ENCODE measurements around the gene CMTM1. TPM values are rescaled to one million over a fixed set of nuclear protein-coding genes. Genes with fewer than 3 reads are reported as not detected.

Gene CMTM1
- total RNA-seq, 1 experiment from 2014 or later = 7.1 TPM

GRCh38 chr16:66528294-66528693 is 37.9 kb upstream of the CMTM1 start:
- ChIA-PET POLR2A (interaction anchor here (0.7 kb wide), 1 partner anchor 706 kb away, joined by 3 read pairs; no protein-coding TSS in a partner anchor), CTCF (no interaction called here)
- in situ Hi-C loops (cut with HindIII; ENCODE audit: low pct_unique_long_range_greater_than_20kb, low sequenced_read_pairs) (no loop called here), intact Hi-C loops (cut with micrococcal nuclease; ENCODE audit: unreplicated experiment) (no loop called here)
- Histone ChIP-seq H3K9me3 (ENCODE audit: control insufficient read depth, insufficient read depth, low read depth, low read length) (no peaks in the 10 kb centered on the region), H3K4me1 (ENCODE audit: control insufficient read depth, insufficient read depth, low read length) (no peaks in the 10 kb centered on the region), H3K36me3 (ENCODE audit: control insufficient read depth, insufficient read depth, low read length) (no peaks in the 10 kb centered on the region), H3K27ac (ENCODE audit: low read length) (no peak overlapping the region), H3K4me3 (ENCODE audit: low read depth in 2 of 2, low read length in 2 of 2) (no peak overlapping the region), H3K27me3 (ENCODE audit: control insufficient read depth, insufficient read depth, low read length) (no peaks in the 10 kb centered on the region)
- no peak for ATAC-seq
- DNase-seq (ENCODE audit: low read depth, low spot score) = no peak
- no TSS peak for BruUV-seq (replicated peaks)
- no peak for TF ChIP-seq POLR2AphosphoS5 (IDR thresholded peaks at IDR 0.05; ENCODE audit: low read depth, low read length)
- no peak for TF ChIP-seq CTCF (IDR thresholded peaks at IDR 0.05)
- TF ChIP-seq, protein P1, sequence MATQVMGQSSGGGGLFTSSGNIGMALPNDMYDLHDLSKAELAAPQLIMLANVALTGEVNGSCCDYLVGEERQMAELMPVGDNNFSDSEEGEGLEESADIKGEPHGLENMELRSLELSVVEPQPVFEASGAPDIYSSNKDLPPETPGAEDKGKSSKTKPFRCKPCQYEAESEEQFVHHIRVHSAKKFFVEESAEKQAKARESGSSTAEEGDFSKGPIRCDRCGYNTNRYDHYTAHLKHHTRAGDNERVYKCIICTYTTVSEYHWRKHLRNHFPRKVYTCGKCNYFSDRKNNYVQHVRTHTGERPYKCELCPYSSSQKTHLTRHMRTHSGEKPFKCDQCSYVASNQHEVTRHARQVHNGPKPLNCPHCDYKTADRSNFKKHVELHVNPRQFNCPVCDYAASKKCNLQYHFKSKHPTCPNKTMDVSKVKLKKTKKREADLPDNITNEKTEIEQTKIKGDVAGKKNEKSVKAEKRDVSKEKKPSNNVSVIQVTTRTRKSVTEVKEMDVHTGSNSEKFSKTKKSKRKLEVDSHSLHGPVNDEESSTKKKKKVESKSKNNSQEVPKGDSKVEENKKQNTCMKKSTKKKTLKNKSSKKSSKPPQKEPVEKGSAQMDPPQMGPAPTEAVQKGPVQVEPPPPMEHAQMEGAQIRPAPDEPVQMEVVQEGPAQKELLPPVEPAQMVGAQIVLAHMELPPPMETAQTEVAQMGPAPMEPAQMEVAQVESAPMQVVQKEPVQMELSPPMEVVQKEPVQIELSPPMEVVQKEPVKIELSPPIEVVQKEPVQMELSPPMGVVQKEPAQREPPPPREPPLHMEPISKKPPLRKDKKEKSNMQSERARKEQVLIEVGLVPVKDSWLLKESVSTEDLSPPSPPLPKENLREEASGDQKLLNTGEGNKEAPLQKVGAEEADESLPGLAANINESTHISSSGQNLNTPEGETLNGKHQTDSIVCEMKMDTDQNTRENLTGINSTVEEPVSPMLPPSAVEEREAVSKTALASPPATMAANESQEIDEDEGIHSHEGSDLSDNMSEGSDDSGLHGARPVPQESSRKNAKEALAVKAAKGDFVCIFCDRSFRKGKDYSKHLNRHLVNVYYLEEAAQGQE (IDR thresholded peaks at IDR 0.05; ENCODE audit: insufficient read depth in 1 of 2, low read depth in 2 of 2, low read length in 1 of 2) = no peak
- TF ChIP-seq SIN3A (IDR thresholded peaks at IDR 0.05; ENCODE audit: borderline replicate concordance, insufficient read depth, low read depth, low read length) = no peak
- no peak for TF ChIP-seq TCF7L2 (IDR thresholded peaks at IDR 0.05; ENCODE audit: low read depth, low read length)

DNA sequence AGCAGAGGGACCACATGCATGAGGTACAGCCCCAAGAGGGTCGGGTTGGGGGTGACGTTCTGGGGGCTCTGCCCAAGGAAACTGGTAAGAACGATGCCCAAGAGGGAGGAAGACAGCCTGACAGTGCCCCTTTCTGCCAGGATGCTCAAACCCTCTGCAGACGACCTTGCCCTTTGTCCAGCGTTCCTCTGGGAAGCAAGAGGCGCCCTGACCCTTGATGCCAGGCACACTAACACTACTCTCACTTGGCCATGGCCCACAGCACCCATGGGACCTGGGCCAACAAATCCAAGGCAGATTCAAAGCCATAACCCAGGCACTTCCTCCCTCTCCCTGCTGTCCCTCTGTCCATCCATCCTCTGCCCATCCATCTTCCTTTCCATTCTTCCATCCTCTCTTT is 36.8 kb upstream of the CMTM1 start:
- in situ Hi-C loops (cut with HindIII; ENCODE audit: low pct_unique_long_range_greater_than_20kb, low sequenced_read_pairs) = no loop called here
- Histone ChIP-seq H3K9me3 (ENCODE audit: control insufficient read depth, insufficient read depth, low read depth, low read length) (no peaks in the 10 kb centered on the region), H3K27me3 (ENCODE audit: control insufficient read depth, insufficient read depth, low read length) (no peaks in the 10 kb centered on the region), H3K4me1 (ENCODE audit: control insufficient read depth, insufficient read depth, low read length) (no peaks in the 10 kb centered on the region), H3K4me3 (ENCODE audit: low read depth in 2 of 2, low read length in 2 of 2) (no peak overlapping the region), H3K27ac (ENCODE audit: low read length) (no peak overlapping the region), H3K36me3 (ENCODE audit: control insufficient read depth, insufficient read depth, low read length) (no peaks in the 10 kb centered on the region)
- no TSS peak for BruUV-seq (replicated peaks)
- ChIA-PET POLR2A (no interaction called here), CTCF (no interaction called here)
- ATAC-seq (no peak), DNase-seq (ENCODE audit: low read depth, low spot score) (no peak)
- intact Hi-C loops (cut with micrococcal nuclease; ENCODE audit: unreplicated experiment) = no loop called here
- TF ChIP-seq CTCF (IDR thresholded peaks at IDR 0.05) = no peak
- TF ChIP-seq POLR2AphosphoS5 (IDR thresholded peaks at IDR 0.05; ENCODE audit: low read depth, low read length) = no peak
- TF ChIP-seq TCF7L2 (IDR thresholded peaks at IDR 0.05; ENCODE audit: low read depth, low read length) = no peak
- TF ChIP-seq, protein P1 (IDR thresholded peaks at IDR 0.05; ENCODE audit: insufficient read depth in 1 of 2, low read depth in 2 of 2, low read length in 1 of 2) = no peak
- TF ChIP-seq SIN3A (IDR thresholded peaks at IDR 0.05; ENCODE audit: borderline replicate concordance, insufficient read depth, low read depth, low read length) = no peak

All from Panc1 (cell line).